ENCODE measurements around the gene ATG10. TPM values are rescaled to one million over a fixed set of nuclear protein-coding genes. Genes with fewer than 3 reads are reported as not detected.
"Not testable (repeated sequence)": the region's sequence is repeated elsewhere in the genome, so short reads cannot be mapped to it uniquely, and the experiment has no call there.

The ATG10 gene
- total RNA-seq, 1 donor from 2014 or later, result 8.9 TPM

DNA sequence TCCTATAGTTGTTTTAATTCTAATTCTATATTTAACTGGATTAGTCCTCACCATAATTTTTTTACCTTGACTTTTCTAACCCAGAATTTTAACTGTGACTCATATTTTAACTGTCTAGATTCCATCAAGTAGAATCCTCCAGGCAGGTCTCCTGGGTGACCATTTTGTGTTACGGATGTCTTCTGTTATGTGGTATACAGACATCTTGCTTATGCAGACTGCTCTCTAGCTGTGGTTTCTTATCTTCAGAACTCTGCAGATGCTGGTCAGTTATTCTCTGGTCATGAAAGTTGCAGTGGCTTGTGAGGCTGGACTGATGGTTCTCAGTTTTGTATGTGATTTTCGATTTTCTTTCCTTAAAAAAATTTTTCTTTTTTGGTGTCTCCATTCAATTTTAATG lies 139.4 kb downstream of the ATG10 start:
- H3K4me3 Mint-ChIP-seq (ENCODE audit: low read depth), result no peak overlapping the region
- H3K27ac Mint-ChIP-seq, result no peak overlapping the region
- intact Hi-C loops (cut with micrococcal nuclease), result no loop called here
- H3K27me3 Mint-ChIP-seq (ENCODE audit: low read depth), result no peaks in the 10 kb centered on the region
- DNase-seq (ENCODE audit: low spot score), result no peak
- peaks cover 10% of the 10 kb centered on the region for H3K4me1 Mint-ChIP-seq (ENCODE audit: low read depth)
- no peaks in the 10 kb centered on the region for H3K9me3 Mint-ChIP-seq
- H3K36me3 Mint-ChIP-seq (ENCODE audit: low read depth), result no peaks in the 10 kb centered on the region

GRCh38 chr5:82115858-82116257 lies 144.0 kb downstream of the ATG10 start:
- Mint-ChIP-seq H3K4me1 (ENCODE audit: low read depth) (peaks cover 7% of the 10 kb centered on the region), H3K4me3 (ENCODE audit: low read depth) (no peak overlapping the region), H3K27ac (no peak overlapping the region), H3K36me3 (ENCODE audit: low read depth) (no peaks in the 10 kb centered on the region), H3K27me3 (ENCODE audit: low read depth) (no peaks in the 10 kb centered on the region), H3K9me3 (no peaks in the 10 kb centered on the region)
- intact Hi-C loops (cut with micrococcal nuclease), result no loop called here
- no peak for DNase-seq (ENCODE audit: low spot score)

- Mint-ChIP-seq H3K4me3 (ENCODE audit: low read depth) (no peak overlapping the region), H3K36me3 (ENCODE audit: low read depth) (no peaks in the 10 kb centered on the region), H3K9me3 (no peaks in the 10 kb centered on the region), H3K4me1 (ENCODE audit: low read depth) (no peaks in the 10 kb centered on the region), H3K27ac (no peak overlapping the region), H3K27me3 (ENCODE audit: low read depth) (no peaks in the 10 kb centered on the region)
- DNase-seq (ENCODE audit: low spot score), result no peak
- intact Hi-C loops (cut with micrococcal nuclease), result no loop called here
These were observed 148.1 kb downstream of the ATG10 start for GRCh38 chr5:82119889-82120288.

DNA sequence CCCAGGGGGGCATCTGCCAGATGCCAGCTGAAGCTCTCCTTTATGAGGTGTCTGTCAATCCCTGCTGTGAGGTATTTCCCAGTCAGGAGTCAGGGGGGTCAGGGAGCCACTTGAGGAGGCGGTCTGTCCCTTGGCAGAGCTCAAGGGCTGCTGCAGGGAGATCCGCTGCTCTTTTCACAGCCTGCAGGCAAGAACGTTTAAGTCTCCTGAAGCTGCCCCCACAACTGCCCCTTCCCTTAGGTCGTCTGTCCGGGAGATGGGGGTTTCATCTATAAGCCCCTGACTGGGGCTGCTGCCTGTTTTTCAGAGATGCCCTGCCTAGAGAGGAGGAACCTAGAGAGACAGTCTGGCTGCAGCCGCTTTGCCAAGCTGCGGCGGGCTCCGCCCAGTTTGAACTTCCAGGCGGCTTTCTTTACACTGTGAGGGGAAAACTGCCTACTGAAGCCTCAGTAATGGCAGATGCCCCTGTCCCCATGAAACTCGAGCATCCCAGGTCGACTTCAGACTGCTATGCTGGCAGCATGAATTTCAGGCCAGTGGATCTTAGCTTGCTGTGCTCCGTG lies 158.0 kb downstream of the ATG10 start:
- no peak overlapping the region for H3K4me3 Mint-ChIP-seq (ENCODE audit: low read depth)

DNA sequence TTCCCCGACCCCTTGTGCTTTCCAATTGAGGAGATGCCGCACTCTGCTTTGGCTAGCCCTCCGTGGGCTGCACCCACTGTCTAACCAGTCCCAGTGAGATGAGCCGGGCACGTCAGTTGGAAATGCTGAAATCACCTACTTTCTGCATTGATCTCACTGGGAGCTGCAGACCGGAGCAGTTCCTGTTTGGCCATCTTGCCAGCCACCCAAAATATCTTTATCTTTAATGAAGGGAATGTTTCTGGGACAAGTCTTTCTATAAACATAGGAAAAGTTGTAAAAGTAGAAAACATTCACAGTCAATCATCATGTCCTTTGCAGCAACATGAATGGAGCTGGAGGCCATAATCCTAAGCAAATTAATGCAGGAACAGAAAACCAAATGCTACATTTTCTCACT lies 158.8 kb downstream of the ATG10 start:
- no peak overlapping the region for H3K27ac Mint-ChIP-seq
- H3K4me3 Mint-ChIP-seq (ENCODE audit: low read depth), result no peak overlapping the region
- H3K4me1 Mint-ChIP-seq (ENCODE audit: low read depth), result no peaks in the 10 kb centered on the region
- intact Hi-C loops (cut with micrococcal nuclease), result no loop called here
- H3K9me3 Mint-ChIP-seq, result peaks cover 26% of the 10 kb centered on the region
- no peak for DNase-seq (ENCODE audit: low spot score)
- H3K36me3 Mint-ChIP-seq (ENCODE audit: low read depth), result no peaks in the 10 kb centered on the region
- no peaks in the 10 kb centered on the region for H3K27me3 Mint-ChIP-seq (ENCODE audit: low read depth)

More for the DNA sequence above, 158.0 kb downstream of the ATG10 start:
- no peaks in the 10 kb centered on the region for H3K36me3 Mint-ChIP-seq (ENCODE audit: low read depth)
- intact Hi-C loops (cut with micrococcal nuclease), result no loop called here
- no peaks in the 10 kb centered on the region for H3K27me3 Mint-ChIP-seq (ENCODE audit: low read depth)
- peaks cover 21% of the 10 kb centered on the region for H3K9me3 Mint-ChIP-seq
- DNase-seq (ENCODE audit: low spot score), result no peak
- H3K4me1 Mint-ChIP-seq (ENCODE audit: low read depth), result no peaks in the 10 kb centered on the region
- no peak overlapping the region for H3K27ac Mint-ChIP-seq

GRCh38 chr5:82137205-82137604 lies 165.4 kb downstream of the ATG10 start:
- H3K4me3 Mint-ChIP-seq (ENCODE audit: low read depth), result no peak overlapping the region
- H3K27me3 Mint-ChIP-seq (ENCODE audit: low read depth), result no peaks in the 10 kb centered on the region
- no peak for DNase-seq (ENCODE audit: low spot score)
- no peaks in the 10 kb centered on the region for H3K36me3 Mint-ChIP-seq (ENCODE audit: low read depth)
- H3K4me1 Mint-ChIP-seq (ENCODE audit: low read depth), result no peaks in the 10 kb centered on the region
- intact Hi-C loops (cut with micrococcal nuclease), result no loop called here
- H3K9me3 Mint-ChIP-seq, result peaks cover 29% of the 10 kb centered on the region
- no peak overlapping the region for H3K27ac Mint-ChIP-seq

GRCh38 chr5:82139837-82140236 lies 168.0 kb downstream of the ATG10 start:
- peaks cover 22% of the 10 kb centered on the region for H3K9me3 Mint-ChIP-seq
- intact Hi-C loops (cut with micrococcal nuclease); H3K36me3 Mint-ChIP-seq (ENCODE audit: low read depth); H3K4me3 Mint-ChIP-seq (ENCODE audit: low read depth); H3K27ac Mint-ChIP-seq; DNase-seq (ENCODE audit: low spot score); H3K27me3 Mint-ChIP-seq (ENCODE audit: low read depth); H3K4me1 Mint-ChIP-seq (ENCODE audit: low read depth): not testable (repeated sequence)

- Mint-ChIP-seq H3K4me3 (ENCODE audit: low read depth) (no peak overlapping the region), H3K27me3 (ENCODE audit: low read depth) (no peaks in the 10 kb centered on the region), H3K36me3 (ENCODE audit: low read depth) (no peaks in the 10 kb centered on the region), H3K4me1 (ENCODE audit: low read depth) (no peaks in the 10 kb centered on the region), H3K9me3 (peaks cover 2% of the 10 kb centered on the region), H3K27ac (no peak overlapping the region)
- DNase-seq (ENCODE audit: low spot score), result no peak
- intact Hi-C loops (cut with micrococcal nuclease), result no loop called here
These were observed 170.5 kb downstream of the ATG10 start for GRCh38 chr5:82142217-82142841.

DNA sequence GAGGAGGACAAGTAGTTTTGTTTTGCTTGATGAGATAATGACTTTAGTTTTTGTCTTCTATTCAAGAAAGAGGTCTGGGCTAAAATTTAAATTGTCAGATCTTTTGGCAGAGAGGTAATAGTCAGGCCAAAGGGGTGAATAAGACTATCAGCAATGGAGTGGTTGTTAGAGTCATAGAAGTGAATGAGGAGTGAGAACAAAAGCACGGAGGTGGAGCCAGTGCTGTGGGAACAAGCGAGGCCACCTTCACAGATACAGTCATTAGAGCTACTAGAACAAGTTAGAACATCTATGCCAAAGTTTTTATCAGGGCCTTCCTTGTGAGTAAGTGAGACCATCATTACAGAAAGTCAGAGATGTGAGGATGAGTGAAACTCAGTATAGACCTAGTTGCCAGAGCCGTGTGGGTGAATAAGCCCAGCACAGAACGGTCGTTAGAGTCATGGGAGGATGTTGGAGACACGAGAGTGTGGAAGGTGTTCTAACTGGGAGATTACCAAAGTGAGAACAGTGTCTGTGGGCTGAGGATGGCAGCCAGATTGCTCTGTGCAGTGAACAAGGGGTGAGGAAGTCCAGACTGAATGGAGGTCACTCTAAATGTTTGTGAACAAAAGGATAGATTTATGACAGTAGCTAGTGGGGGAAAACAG lies 171.2 kb downstream of the ATG10 start:
- DNase-seq (ENCODE audit: low spot score), result no peak
- Mint-ChIP-seq H3K27me3 (ENCODE audit: low read depth) (no peaks in the 10 kb centered on the region), H3K27ac (no peak overlapping the region), H3K36me3 (ENCODE audit: low read depth) (no peaks in the 10 kb centered on the region), H3K9me3 (no peaks in the 10 kb centered on the region), H3K4me3 (ENCODE audit: low read depth) (no peak overlapping the region), H3K4me1 (ENCODE audit: low read depth) (no peaks in the 10 kb centered on the region)
- intact Hi-C loops (cut with micrococcal nuclease), result no loop called here

DNA sequence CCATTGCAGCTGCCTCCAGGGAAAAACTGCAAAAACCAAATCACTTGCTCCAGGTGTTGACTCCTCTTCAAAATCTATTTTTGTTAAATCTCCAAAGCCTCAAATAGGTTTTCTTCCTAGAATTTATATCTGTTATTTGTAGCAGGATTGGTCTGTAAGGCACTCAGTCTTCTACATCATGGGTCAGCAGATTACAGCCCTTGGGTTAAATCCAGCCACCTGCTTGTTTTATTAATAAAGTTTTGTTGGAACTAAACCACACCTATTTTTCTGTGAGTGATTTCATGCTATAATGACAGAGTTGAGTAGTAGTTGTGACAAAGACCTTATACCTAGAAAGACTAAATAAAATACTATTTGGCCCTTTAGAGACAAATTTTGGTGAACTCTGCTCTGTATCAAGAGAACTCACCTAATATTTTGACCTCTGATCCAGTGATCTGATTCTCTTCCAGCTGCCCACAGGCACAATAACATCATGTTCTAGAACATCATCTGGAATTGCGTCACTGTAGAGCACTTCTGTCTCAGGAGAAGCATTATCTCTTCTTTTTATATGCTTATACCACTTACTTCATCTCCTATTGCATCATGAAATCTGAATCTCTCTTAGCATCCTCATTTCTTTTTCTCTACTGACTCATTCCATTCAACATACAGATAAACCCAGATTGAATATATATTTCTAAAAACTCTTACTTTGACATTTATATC lies 176.2 kb downstream of the ATG10 start:
- no peaks in the 10 kb centered on the region for H3K4me1 Mint-ChIP-seq (ENCODE audit: low read depth)

DNA sequence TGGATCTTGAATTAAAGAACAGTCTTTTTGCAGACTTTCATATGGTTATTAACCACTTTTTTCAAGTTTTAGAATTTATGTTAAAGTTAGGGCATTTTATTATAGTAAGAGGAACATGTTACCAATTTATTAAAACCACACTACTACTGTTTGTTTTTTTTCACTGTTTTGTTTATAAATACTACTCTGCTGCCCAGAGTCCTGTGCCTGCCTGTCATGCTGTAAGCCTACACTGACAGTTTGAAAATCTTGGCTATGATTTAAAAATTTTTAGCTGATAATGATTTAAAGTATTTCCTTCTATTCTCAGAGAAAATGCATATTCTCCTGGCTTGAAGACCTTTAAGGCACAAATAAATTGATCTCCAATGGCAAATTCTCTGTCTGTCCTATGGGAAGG lies 177.6 kb downstream of the ATG10 start:
- H3K36me3 Mint-ChIP-seq (ENCODE audit: low read depth), result no peaks in the 10 kb centered on the region
- H3K27me3 Mint-ChIP-seq (ENCODE audit: low read depth), result no peaks in the 10 kb centered on the region
- intact Hi-C loops (cut with micrococcal nuclease), result no loop called here
- H3K9me3 Mint-ChIP-seq, result no peaks in the 10 kb centered on the region
- H3K4me3 Mint-ChIP-seq (ENCODE audit: low read depth), result no peak overlapping the region
- no peaks in the 10 kb centered on the region for H3K4me1 Mint-ChIP-seq (ENCODE audit: low read depth)
- no peak for DNase-seq (ENCODE audit: low spot score)
- H3K27ac Mint-ChIP-seq, result no peak overlapping the region

More for the DNA sequence above, 176.2 kb downstream of the ATG10 start:
- no peaks in the 10 kb centered on the region for H3K27me3 Mint-ChIP-seq (ENCODE audit: low read depth)
- no peaks in the 10 kb centered on the region for H3K9me3 Mint-ChIP-seq
- no peak for DNase-seq (ENCODE audit: low spot score)
- H3K27ac Mint-ChIP-seq, result no peak overlapping the region
- no peak overlapping the region for H3K4me3 Mint-ChIP-seq (ENCODE audit: low read depth)
- no peaks in the 10 kb centered on the region for H3K36me3 Mint-ChIP-seq (ENCODE audit: low read depth)
- intact Hi-C loops (cut with micrococcal nuclease), result no loop called here

DNA sequence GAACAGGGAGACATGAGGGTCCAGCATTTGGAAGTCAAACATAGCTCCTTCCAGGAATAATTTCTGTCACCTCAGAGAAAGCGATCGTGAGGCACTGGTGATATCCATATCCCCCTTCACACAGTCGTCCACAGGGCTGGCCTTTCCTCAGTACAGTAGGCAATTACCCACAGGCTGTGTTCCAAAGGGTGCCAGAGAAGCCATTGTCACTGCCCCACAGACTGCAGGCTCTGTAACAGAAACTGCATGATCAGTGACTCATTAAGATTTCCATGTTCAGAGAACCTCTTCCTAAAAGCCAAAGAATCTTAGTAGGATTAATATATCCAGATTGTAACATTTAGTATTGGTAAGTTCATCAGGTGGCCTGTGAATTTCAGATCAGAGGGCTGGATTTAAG lies 178.7 kb downstream of the ATG10 start:
- intact Hi-C loops (cut with micrococcal nuclease), result no loop called here
- no peaks in the 10 kb centered on the region for H3K36me3 Mint-ChIP-seq (ENCODE audit: low read depth)
- DNase-seq (ENCODE audit: low spot score), result no peak
- H3K9me3 Mint-ChIP-seq, result no peaks in the 10 kb centered on the region
- no peak overlapping the region for H3K27ac Mint-ChIP-seq
- no peak overlapping the region for H3K4me3 Mint-ChIP-seq (ENCODE audit: low read depth)
- no peaks in the 10 kb centered on the region for H3K27me3 Mint-ChIP-seq (ENCODE audit: low read depth)
- H3K4me1 Mint-ChIP-seq (ENCODE audit: low read depth), result no peaks in the 10 kb centered on the region

DNA sequence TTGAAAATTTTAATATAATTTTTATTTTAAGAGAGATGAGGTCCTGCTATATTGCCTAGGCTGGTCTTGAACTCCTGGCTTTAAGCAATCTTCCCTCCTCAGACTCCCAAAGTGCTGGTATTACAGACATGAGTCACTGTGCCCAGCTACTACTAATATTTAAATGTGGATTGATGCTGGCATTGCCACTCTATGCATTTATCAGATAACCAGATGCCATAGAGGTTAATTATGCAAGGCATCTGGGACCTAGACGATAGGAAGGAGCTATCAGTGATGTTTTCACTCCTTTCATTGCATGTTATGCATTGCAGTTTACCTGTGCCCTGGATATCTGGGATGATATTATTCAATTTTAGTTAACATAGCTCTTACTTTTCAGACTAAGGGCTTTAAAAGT lies 179.4 kb downstream of the ATG10 start:
- no peak for DNase-seq (ENCODE audit: low spot score)
- Mint-ChIP-seq H3K9me3 (no peaks in the 10 kb centered on the region), H3K27ac (no peak overlapping the region), H3K27me3 (ENCODE audit: low read depth) (no peaks in the 10 kb centered on the region), H3K36me3 (ENCODE audit: low read depth) (no peaks in the 10 kb centered on the region), H3K4me3 (ENCODE audit: low read depth) (no peak overlapping the region), H3K4me1 (ENCODE audit: low read depth) (no peaks in the 10 kb centered on the region)
- intact Hi-C loops (cut with micrococcal nuclease), result no loop called here

Data from activated T-helper 2 cell treated with anti-CD3 and anti-CD28 coated beads, Interferon-gamma antibody, Interleukin-2, Interleukin-4, amounts not matched to agents 10 μg/mL and 5 μg/mL and 100 μg/mL, durations not matched to agents 14 hours and 24 hours and 36 hours (primary cell).